Stomach smooth muscle (tissue), 2 donors: ENCODE results near the gene ACSS2.

Experiments
- H3K27ac ChIP-seq: one replicate; pipeline ENCODE4 v1.7.0; 2013; ENCODE audit warnings: mild to moderate bottlenecking, low read length, inconsistent platforms
- H3K27me3 ChIP-seq, 2 donors: one replicate each; pipeline ENCODE4 v1.7.0; 2013; ENCODE audit warnings: low read length in 2 of 2; ENCODE audit not compliant: insufficient read depth in 2 of 2, control insufficient read depth in 1 of 2
- H3K36me3 ChIP-seq, 2 donors: one replicate each; pipeline ENCODE4 v1.7.0; 2013; ENCODE audit warnings: low read length in 2 of 2; ENCODE audit not compliant: control insufficient read depth in 2 of 2, insufficient read depth in 2 of 2
- H3K4me1 ChIP-seq: one replicate; pipeline ENCODE4 v1.7.0; 2013; ENCODE audit warnings: low read length; ENCODE audit not compliant: control insufficient read depth, insufficient read depth
- H3K4me3 ChIP-seq, 2 donors: one replicate each; pipeline ENCODE4 v1.7.0; 2013; ENCODE audit warnings: low read length in 2 of 2
- H3K9ac ChIP-seq, 2 donors: one replicate each; pipeline ENCODE4 v1.7.0; 2013; ENCODE audit warnings: low read length in 2 of 2, mild to moderate bottlenecking in 1 of 2
- H3K9me3 ChIP-seq, 2 donors: one replicate each; pipeline ENCODE4 v1.7.0; 2013; ENCODE audit warnings: low read length in 2 of 2; ENCODE audit not compliant: control insufficient read depth in 2 of 2
- donor health status: healthy.
- donor health status: Pancreatic carcinoma.

ACSS2 gene

DNA sequence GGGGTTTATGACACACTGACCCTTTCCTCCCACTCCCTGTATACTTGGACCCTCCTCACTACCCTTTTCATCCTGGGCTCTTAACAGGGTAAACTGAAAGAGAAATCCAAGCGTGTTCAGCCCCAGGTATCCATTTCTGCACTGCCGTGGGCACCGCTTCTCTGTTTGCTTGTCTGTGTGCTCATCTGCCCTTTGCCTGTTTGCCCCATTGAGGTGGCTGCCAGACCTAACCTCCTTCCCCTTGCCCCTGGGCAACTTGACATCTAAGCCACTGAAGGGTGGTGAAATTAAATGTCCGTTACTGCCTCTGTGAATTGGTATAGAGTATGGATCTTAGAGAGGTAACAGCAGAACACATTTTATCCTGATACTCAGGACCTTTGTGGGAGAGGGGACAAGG lies 38.7 kb downstream of the ACSS2 start:
- Histone ChIP-seq H3K4me3 (no peak overlapping the region), H3K27ac (no peak overlapping the region), H3K4me1 (no peaks in the 10 kb centered on the region), H3K36me3 (peaks cover 14 to 15% of the 10 kb centered on the region in 2 donors), H3K9me3 (no peaks in the 10 kb centered on the region), H3K9ac (no peak overlapping the region), H3K27me3 (no peaks in the 10 kb centered on the region)

GRCh38 chr20:34915749-34916455 lies 39.5 kb downstream of the ACSS2 start:
- Histone ChIP-seq H3K36me3 (peaks cover 21 to 22% of the 10 kb centered on the region in 2 donors), H3K4me3 (no peak overlapping the region)

DNA sequence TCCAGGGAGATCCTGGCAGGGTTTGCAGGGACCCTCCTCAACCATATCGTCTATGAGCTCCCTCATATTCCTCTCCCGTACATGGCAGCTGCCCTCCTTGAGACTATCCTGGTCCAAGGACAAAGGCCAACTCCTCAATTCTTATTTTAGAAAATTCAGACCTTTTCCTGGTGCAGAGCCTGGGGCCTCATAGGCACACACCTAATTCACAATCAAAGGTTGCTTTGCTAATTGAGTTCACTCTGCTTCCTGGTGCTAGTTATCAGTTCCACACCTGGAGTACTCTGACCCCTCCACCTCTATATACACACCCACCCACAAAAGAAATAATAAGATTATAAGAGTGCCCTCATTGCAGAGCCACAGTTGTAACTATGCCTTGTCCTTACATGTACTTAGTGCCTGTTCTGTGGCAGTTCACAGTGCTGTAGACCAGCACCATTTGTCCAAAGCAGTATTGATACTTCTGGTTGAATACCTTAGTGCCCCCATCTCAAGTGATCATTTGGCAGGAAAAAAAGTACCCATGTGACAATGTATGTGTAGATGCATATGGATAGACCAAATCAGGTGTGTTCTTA lies 40.5 kb downstream of the ACSS2 start:
- H3K9ac ChIP-seq, result no peak overlapping the region
- H3K27ac ChIP-seq, result no peak overlapping the region
- H3K9me3 ChIP-seq, result no peaks in the 10 kb centered on the region
- H3K4me3 ChIP-seq, result no peak overlapping the region
- H3K27me3 ChIP-seq, result no peaks in the 10 kb centered on the region
- peaks cover 28 to 30% of the 10 kb centered on the region in 2 donors for H3K36me3 ChIP-seq
- H3K4me1 ChIP-seq, result no peaks in the 10 kb centered on the region

More at GRCh38 chr20:34915749-34916455, 39.5 kb downstream of the ACSS2 start:
- Histone ChIP-seq H3K9me3 (no peaks in the 10 kb centered on the region), H3K27me3 (no peaks in the 10 kb centered on the region), H3K9ac (no peak overlapping the region), H3K4me1 (no peaks in the 10 kb centered on the region), H3K27ac (no peak overlapping the region)

DNA sequence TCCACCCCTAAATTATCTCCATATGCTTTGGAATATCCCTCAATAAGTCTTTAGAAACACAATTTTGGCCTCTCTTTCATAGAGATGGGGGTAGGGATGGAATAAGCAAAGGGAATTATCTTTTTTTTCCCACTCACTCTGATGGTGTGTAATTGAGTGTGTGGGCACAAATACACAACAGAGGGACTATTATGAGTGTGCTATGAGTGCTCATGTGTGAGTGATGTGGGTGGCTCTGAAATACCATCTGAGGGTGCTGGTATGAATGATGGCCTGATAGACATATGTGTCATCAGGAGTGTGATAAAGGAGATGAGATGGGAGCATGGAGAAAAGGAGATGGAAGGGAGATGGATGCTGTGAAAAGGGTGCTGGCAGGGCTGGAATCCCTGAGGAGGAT lies 43.6 kb downstream of the ACSS2 start:
- H3K27ac ChIP-seq, result no peak overlapping the region
- H3K36me3 ChIP-seq, result peaks cover 33 to 35% of the 10 kb centered on the region in 2 donors
- no peak overlapping the region for H3K9ac ChIP-seq
- peaks cover 2% of the 10 kb centered on the region for H3K4me1 ChIP-seq
- no peak overlapping the region for H3K4me3 ChIP-seq
- no peaks in the 10 kb centered on the region for H3K27me3 ChIP-seq
- no peaks in the 10 kb centered on the region for H3K9me3 ChIP-seq

DNA sequence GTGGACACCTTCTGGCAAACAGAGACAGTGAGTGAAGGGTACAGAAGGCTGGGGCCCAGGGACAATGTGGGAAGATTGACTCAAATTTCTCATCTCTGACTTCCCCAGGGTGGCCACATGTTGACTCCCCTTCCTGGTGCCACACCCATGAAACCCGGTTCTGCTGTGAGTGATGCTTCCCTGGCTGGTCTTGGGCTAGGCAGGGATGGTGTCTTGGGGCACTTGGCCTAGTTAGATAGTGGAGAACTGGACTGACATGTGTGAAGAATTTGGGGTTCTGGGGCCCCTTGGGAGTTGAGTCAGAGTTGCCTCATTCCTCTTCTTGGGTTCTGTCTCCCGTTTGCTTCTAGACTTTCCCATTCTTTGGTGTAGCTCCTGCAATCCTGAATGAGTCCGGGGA lies 45.0 kb downstream of the ACSS2 start:
- no peaks in the 10 kb centered on the region for H3K27me3 ChIP-seq
- peaks cover 2% of the 10 kb centered on the region for H3K4me1 ChIP-seq
- no peak overlapping the region for H3K27ac ChIP-seq
- H3K4me3 ChIP-seq, result no peak overlapping the region
- H3K9me3 ChIP-seq, result no peaks in the 10 kb centered on the region
- peaks cover 44 to 47% of the 10 kb centered on the region in 2 donors for H3K36me3 ChIP-seq
- H3K9ac ChIP-seq, result no peak overlapping the region

GRCh38 chr20:34922654-34923381 lies 46.4 kb downstream of the ACSS2 start:
- no peak overlapping the region for H3K9ac ChIP-seq
- H3K9me3 ChIP-seq, result no peaks in the 10 kb centered on the region
- peaks cover 4% of the 10 kb centered on the region for H3K4me1 ChIP-seq
- no peak overlapping the region for H3K27ac ChIP-seq
- no peaks in the 10 kb centered on the region for H3K27me3 ChIP-seq
- no peak overlapping the region for H3K4me3 ChIP-seq
- peaks cover 52 to 56% of the 10 kb centered on the region in 2 donors for H3K36me3 ChIP-seq

GRCh38 chr20:34923414-34923813 lies 47.0 kb downstream of the ACSS2 start:
- H3K27ac ChIP-seq, result no peak overlapping the region
- peaks cover 56 to 61% of the 10 kb centered on the region in 2 donors for H3K36me3 ChIP-seq
- H3K9ac ChIP-seq, result no peak overlapping the region
- no peaks in the 10 kb centered on the region for H3K27me3 ChIP-seq
- no peak overlapping the region for H3K4me3 ChIP-seq
- H3K4me1 ChIP-seq, result peaks cover 4% of the 10 kb centered on the region
- no peaks in the 10 kb centered on the region for H3K9me3 ChIP-seq

DNA sequence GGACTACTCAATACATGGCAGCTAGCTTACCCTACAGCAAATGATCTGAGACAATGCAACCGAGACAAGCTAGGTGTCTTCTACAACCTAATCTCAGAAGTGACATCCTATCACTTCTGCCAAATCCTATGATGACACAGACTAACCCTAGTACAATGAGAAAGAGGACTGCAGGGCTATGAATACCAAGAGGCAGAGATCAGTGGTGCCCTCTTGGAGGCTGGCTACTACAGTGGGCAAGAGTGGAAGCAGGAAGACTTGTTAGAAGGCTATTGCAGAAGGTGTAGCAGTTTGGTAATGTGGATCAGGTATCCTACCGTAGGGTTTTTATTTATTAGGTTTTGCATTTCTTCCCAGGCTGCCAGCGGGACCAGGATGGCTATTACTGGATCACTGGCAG lies 48.9 kb downstream of the ACSS2 start:
- no peaks in the 10 kb centered on the region for H3K9me3 ChIP-seq
- no peak overlapping the region for H3K4me3 ChIP-seq
- H3K4me1 ChIP-seq, result peaks cover 4% of the 10 kb centered on the region
- peaks cover 62 to 69% of the 10 kb centered on the region in 2 donors for H3K36me3 ChIP-seq
- H3K9ac ChIP-seq, result no peak overlapping the region
- no peaks in the 10 kb centered on the region for H3K27me3 ChIP-seq
- no peak overlapping the region for H3K27ac ChIP-seq

DNA sequence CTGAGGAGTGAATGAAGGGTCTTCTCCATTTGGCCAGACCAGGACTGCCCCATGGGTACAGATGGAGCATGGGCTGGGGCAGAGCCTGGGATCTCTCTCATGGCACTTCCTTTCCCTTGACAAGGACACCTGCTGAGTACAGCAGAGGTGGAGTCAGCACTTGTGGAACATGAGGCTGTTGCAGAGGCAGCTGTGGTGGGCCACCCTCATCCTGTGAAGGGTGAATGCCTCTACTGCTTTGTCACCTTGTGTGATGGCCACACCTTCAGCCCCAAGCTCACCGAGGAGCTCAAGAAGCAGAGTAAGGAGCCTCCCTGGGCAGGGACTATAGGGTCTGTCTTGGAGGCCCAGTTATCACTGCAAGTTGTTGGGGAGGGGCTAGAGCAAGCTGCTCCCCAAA lies 49.6 kb downstream of the ACSS2 start:
- H3K9me3 ChIP-seq, result no peaks in the 10 kb centered on the region
- no peak overlapping the region for H3K9ac ChIP-seq
- no peaks in the 10 kb centered on the region for H3K27me3 ChIP-seq
- H3K4me1 ChIP-seq, result peaks cover 4% of the 10 kb centered on the region
- H3K36me3 ChIP-seq, result peaks cover 55 to 64% of the 10 kb centered on the region in 2 donors
- no peak overlapping the region for H3K4me3 ChIP-seq
- H3K27ac ChIP-seq, result no peak overlapping the region

- no peak overlapping the region for H3K27ac ChIP-seq
- no peak overlapping the region for H3K9ac ChIP-seq
- H3K36me3 ChIP-seq, result peaks cover 50 to 63% of the 10 kb centered on the region in 2 donors
- no peaks in the 10 kb centered on the region for H3K9me3 ChIP-seq
- H3K4me1 ChIP-seq, result peaks cover 4% of the 10 kb centered on the region
- no peak overlapping the region for H3K4me3 ChIP-seq
- no peaks in the 10 kb centered on the region for H3K27me3 ChIP-seq
Observed at GRCh38 chr20:34926581-34926980, 50.2 kb downstream of the ACSS2 start.
